BJ (cell line): ENCODE measurements around the gene SMC6. TPM values are rescaled to one million over a fixed set of nuclear protein-coding genes. Genes with fewer than 3 reads are reported as not detected.

ENCODE experiments used
- CTCF ChIA-PET: fragments of 350-600 bp; formaldehyde crosslinking; extraction: SDS; loops from one replicate; lab custom pipeline; 2021; ENCODE audit warnings: antibody characterized with exemption, inconsistent platforms; lab: Yijun Ruan, JAX
- POLR2A ChIA-PET: fragments of 300-600 bp; sonication (Branson Sonifier 250); formaldehyde crosslinking; extraction: SDS; loops from one replicate; lab custom pipeline; 2021; ENCODE audit warnings: antibody characterized with exemption; lab: Charles Lee
- DNase-seq: peaks from one replicate; pipeline ENCODE4 v3.0.0-alpha.2; 2011; ENCODE audit warnings: low read depth
- H3K27me3 ChIP-seq: 2 replicates; pipeline ENCODE4 v1.6.0; 2011; ENCODE audit warnings: low read length; ENCODE audit not compliant: control insufficient read depth, insufficient read depth
- H3K36me3 ChIP-seq: 2 replicates; pipeline ENCODE4 v1.5.1; 2011; ENCODE audit warnings: low read length; ENCODE audit not compliant: control insufficient read depth, insufficient read depth
- H3K4me3 ChIP-seq: 2 replicates; pipeline ENCODE4 v1.5.1; 2011; ENCODE audit warnings: low read depth, mild to moderate bottlenecking, control low read depth, low read length
- polyA plus RNA-seq: library from polyadenylated mRNA; depleted of rRNA; stranded (reverse); fragments of >200 nt; gene quantifications from 2 replicates; pipeline ENCODE4 v1.2.3, GENCODE V29; 2011
- TF ChIP-seq, protein P1 (sequence below): IDR thresholded peaks from 2 replicates; pipeline ENCODE4 v1.5.1; 2011; ENCODE audit warnings: low read depth, mild to moderate bottlenecking, control low read depth, inconsistent platforms, low read length, moderate library complexity; ENCODE audit not compliant: insufficient read depth

Gene SMC6
- polyA plus RNA-seq, 1 experiment: 5.2 TPM

DNA sequence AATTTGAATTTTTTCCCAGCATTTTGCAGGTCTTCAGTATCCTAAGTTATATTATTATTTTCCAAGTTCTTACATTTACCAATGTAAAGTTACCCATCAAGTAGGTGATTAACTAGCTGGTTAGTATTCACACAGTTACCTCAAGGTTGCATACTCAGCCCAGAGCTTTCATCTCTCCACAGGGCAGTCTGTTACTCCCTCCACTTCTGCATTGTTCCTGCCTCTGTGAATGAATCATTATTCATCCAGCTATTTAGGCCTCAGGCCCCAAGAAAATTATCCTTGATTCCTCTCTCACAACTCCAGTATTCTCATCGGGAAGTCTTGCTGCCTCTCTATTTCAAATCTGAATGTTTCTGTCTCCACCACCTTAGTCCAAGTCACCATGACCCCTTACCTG, 92.2 kb downstream of the SMC6 start:
- ChIA-PET CTCF (interaction anchor here (0.6 to 6.6 kb wide), 4 partner anchors 11 to 891 kb away, joined by 3 to 33 read pairs (median 6); no protein-coding TSS in a partner anchor), POLR2A (no interaction called here)
- TF ChIP-seq, protein P1, sequence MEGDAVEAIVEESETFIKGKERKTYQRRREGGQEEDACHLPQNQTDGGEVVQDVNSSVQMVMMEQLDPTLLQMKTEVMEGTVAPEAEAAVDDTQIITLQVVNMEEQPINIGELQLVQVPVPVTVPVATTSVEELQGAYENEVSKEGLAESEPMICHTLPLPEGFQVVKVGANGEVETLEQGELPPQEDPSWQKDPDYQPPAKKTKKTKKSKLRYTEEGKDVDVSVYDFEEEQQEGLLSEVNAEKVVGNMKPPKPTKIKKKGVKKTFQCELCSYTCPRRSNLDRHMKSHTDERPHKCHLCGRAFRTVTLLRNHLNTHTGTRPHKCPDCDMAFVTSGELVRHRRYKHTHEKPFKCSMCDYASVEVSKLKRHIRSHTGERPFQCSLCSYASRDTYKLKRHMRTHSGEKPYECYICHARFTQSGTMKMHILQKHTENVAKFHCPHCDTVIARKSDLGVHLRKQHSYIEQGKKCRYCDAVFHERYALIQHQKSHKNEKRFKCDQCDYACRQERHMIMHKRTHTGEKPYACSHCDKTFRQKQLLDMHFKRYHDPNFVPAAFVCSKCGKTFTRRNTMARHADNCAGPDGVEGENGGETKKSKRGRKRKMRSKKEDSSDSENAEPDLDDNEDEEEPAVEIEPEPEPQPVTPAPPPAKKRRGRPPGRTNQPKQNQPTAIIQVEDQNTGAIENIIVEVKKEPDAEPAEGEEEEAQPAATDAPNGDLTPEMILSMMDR: no peak
- DNase-seq: no peak
- Histone ChIP-seq H3K36me3 (no peaks in the 10 kb centered on the region; the same call in 1 of the 2 replicates), H3K4me3 (no peak overlapping the region), H3K27me3 (no peaks in the 10 kb centered on the region)

DNA sequence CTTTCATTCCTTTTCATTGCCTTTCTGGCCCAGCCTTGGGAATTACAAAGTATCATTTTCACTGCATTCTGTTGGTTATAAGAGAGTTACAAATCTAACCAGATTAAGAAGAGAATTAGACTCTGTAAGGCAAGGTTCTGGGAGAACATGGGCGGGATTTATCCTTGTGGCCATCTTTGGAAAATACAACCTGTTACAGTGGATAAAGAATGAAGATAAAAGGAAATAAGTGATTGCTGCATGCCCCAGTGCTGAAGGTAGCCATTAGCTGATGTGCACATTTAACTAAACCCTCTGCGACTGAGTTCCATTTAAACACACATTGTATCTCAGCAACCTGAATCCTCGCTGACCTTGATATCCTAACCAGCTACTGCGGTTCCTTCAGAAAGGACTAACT, 93.4 kb downstream of the SMC6 start:
- no peak for DNase-seq
- ChIA-PET POLR2A (no interaction called here), CTCF (interaction anchor here (1.1 to 6.6 kb wide), 4 partner anchors 12 to 24 kb away, joined by 3 to 33 read pairs (median 6); no protein-coding TSS in a partner anchor)
- TF ChIP-seq, protein P1: no peak
- Histone ChIP-seq H3K4me3 (no peak overlapping the region), H3K27me3 (no peaks in the 10 kb centered on the region), H3K36me3 (no peaks in the 10 kb centered on the region; the same call in 1 of the 2 replicates)

DNA sequence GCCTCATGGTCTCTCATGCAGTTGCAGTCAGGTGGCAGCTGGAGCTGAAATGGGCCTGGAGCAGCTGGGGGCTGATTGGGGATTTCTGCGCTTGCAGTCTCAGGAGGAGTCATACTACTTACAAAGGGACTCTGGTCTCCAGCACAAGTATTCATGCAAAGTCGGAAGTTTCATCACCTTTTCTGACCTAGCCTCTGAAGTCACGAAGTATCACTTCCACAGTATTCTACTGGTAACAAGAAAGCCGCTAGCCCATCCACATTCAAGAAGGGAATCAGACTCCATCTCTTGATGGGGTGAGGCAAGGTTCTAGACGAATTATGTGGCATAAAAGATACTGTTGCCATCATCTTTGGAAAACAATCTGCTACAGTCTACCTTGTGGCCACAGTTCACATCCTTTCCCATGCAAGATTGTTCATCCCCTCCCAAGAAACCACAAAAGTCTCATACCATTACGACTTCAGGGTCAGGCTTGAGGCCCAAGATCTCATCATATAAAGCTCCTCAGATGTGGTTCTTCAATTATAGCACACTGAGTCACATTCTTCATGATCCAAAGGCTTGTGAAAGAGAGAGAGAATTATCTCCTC, 95.3 kb downstream of the SMC6 start:
- TF ChIP-seq, protein P1: no peak
- no peaks in the 10 kb centered on the region for H3K27me3 ChIP-seq
- H3K4me3 ChIP-seq: no peak overlapping the region
- peak; percentile 65 for DNase-seq
- ChIA-PET CTCF (interaction anchor here (0.9 to 6.6 kb wide), 2 partner anchors 10 to 14 kb away, joined by 3 to 33 read pairs; no protein-coding TSS in a partner anchor), POLR2A (no interaction called here)
- no peaks in the 10 kb centered on the region; the same call in 1 of the 2 replicates for H3K36me3 ChIP-seq

DNA sequence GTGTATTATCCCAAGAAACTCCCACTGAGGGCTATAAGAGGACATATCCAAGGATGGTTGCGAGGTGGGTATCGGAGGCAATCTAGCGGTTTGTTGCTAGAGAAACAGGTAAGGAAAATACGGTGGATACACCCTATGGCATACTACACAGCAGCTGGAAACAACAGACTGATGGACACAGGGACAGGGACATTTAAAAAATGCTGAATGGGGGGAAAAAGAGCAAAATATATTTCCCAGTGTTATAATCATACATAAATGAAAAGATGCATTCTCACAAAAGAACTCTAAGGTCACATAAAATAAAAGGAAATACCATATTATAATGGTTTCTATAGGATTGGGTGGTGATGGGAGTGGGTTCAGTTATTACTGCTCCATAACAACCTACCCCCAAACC, 95.9 kb downstream of the SMC6 start:
- Histone ChIP-seq H3K27me3 (no peaks in the 10 kb centered on the region), H3K36me3 (no peaks in the 10 kb centered on the region; the same call in 1 of the 2 replicates), H3K4me3 (no peak overlapping the region)
- no peak for DNase-seq
- ChIA-PET POLR2A (no interaction called here), CTCF (interaction anchor here (6.6 kb wide), 1 partner anchor 14 kb away, joined by 33 read pairs; no protein-coding TSS in a partner anchor)
- TF ChIP-seq, protein P1: no peak

DNA sequence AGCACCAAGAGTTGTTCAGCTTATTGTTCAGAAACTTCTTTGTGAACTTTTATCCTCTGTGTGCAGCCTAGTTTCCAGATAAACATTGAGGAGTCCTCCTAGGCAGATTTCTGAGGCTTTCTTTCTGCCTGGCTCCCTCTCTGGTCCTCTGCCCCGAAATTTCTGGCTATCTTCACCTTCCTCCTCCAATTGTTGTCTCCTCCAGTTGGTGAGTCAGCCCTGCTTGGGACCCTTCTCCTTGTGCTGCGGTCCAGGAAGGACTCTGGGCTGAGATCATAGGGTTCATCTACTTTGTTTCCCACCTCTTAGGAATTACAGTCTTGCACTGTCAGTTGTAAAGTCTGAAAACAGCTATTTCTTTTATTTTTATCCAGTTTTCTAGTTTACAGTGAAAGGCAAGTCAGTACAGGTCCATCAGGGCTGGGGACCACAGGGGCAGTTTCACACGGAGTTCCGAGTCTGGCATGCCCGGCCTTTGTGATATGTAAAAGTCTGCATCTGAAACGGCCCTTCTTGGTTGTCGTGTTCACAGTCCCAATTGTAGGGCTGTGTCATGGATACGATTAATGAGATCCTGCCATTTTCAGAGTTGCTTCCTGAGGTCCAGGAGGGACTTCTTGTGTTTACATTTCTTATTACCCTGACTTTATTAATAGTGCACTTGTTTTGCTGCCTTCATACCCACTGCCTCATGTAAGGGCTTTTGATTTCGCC, 100.8 kb downstream of the SMC6 start:
- H3K36me3 ChIP-seq: no peaks in the 10 kb centered on the region
- H3K4me3 ChIP-seq: no peak overlapping the region
- CTCF ChIA-PET: interaction anchor here (0.7 to 1.0 kb wide), 2 partner anchors 10 to 20 kb away, joined by 3 to 4 read pairs; no protein-coding TSS in a partner anchor
- TF ChIP-seq, protein P1: no peak
- no peak for DNase-seq
- no peaks in the 10 kb centered on the region for H3K27me3 ChIP-seq
- POLR2A ChIA-PET: no interaction called here
